A673 (cell line): ENCODE data around the gene CLEC5A.

Source experiments
- EZH2 ChIP-seq: fragments of 200-600 bp; sonication (generic); IDR thresholded peaks from 2 replicates; pipeline ENCODE4 v1.6.1; 2017; ENCODE audit warnings: borderline replicate concordance, low read depth, mild to moderate bottlenecking, mixed read lengths, antibody characterized with exemption, low read length; ENCODE audit not compliant: poor library complexity, severe bottlenecking
- TF ChIP-seq, protein P1 (sequence below): fragments of 300-800, 200-600 bp; sonication (generic); conservative IDR thresholded peaks from 2 replicates; pipeline ENCODE4 v1.5.1; 2017; ENCODE audit warnings: low read depth, mild to moderate bottlenecking, antibody characterized with exemption, low read length, moderate library complexity, mixed read lengths

DNA sequence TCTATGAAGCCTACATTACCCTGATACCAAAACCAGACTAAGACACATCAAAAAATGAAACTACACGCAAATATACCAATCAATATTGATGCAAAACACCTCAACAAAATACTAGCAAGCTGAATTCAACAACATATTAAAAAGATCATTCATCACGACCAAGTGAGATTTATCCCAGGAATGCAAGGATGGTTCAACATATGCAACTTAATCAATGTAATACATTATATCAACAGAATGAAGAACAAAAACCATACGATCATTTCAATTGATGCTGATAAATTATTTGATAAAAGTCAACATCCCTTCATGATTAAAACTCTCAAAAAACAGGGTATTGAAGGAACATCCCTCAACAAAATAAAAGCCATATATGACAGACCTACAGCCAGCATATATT lies 5.7 kb downstream of the CLEC5A start:
- TF ChIP-seq, protein P1, sequence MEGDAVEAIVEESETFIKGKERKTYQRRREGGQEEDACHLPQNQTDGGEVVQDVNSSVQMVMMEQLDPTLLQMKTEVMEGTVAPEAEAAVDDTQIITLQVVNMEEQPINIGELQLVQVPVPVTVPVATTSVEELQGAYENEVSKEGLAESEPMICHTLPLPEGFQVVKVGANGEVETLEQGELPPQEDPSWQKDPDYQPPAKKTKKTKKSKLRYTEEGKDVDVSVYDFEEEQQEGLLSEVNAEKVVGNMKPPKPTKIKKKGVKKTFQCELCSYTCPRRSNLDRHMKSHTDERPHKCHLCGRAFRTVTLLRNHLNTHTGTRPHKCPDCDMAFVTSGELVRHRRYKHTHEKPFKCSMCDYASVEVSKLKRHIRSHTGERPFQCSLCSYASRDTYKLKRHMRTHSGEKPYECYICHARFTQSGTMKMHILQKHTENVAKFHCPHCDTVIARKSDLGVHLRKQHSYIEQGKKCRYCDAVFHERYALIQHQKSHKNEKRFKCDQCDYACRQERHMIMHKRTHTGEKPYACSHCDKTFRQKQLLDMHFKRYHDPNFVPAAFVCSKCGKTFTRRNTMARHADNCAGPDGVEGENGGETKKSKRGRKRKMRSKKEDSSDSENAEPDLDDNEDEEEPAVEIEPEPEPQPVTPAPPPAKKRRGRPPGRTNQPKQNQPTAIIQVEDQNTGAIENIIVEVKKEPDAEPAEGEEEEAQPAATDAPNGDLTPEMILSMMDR, result no peak
- TF ChIP-seq EZH2, result no peak
